T-cell (primary cell): ENCODE data around the gene FHIT. TPM values are rescaled to one million over a fixed set of nuclear protein-coding genes. Genes with fewer than 3 reads are reported as not detected.

Source experiments
- ATAC-seq, 4 experiments: fragments of 200-7000 bp in 3 of 4; fragments of 150-1000 bp in 1 of 4; cut with Tn5 transposase; replicated peaks in 1 of 4; 1 replicate in 3 of 4; 2 replicates in 1 of 4; pipeline ENCODE4 v1.10.0; 2021; ENCODE audit warnings: moderate library complexity in 3 of 4, mild to moderate bottlenecking in 2 of 4, moderate number of reproducible peaks in 1 of 4
- CTCF ChIA-PET, 2 donors: fragments of 300-600 bp; sonication (Branson Sonifier 250); formaldehyde crosslinking; loops; one replicate each; lab custom pipeline; 2022; ENCODE audit warnings: antibody characterized with exemption in 2 of 2; lab: Charles Lee
- POLR2A ChIA-PET, 2 donors: fragments of 300-600 bp; sonication (Branson Sonifier 250); formaldehyde crosslinking; loops; one replicate each; lab custom pipeline; 2022; ENCODE audit warnings: antibody characterized with exemption in 2 of 2; lab: Charles Lee
- DNase-seq, 35 experiments: peaks; one replicate each; pipeline versions ENCODE4 v3.0.0 to v3.0.0-alpha.2; 2013 to 2023
- H3K27ac ChIP-seq: one replicate; pipeline ENCODE4 v1.5.1; 2013; ENCODE audit warnings: low read length
- H3K27me3 ChIP-seq, 2 experiments: replicated peaks in 1 of 2; 1 replicate in 1 of 2; 2 replicates in 1 of 2; pipeline versions ENCODE4 v1.6.1 to v1.7.0; 2013; ENCODE audit warnings: low read length in 1 of 2, mixed read lengths in 1 of 2; ENCODE audit not compliant: control insufficient read depth in 2 of 2, insufficient read depth in 2 of 2; ENCODE audit errors: extremely low read depth in 1 of 2
- H3K36me3 ChIP-seq, 2 donors: 1 replicate in 1 of 2; 2 replicates in 1 of 2; pipeline versions ENCODE4 v1.6.1 to v1.7.0; 2013; ENCODE audit warnings: low read length in 1 of 2; ENCODE audit not compliant: control insufficient read depth in 2 of 2, insufficient read depth in 1 of 2; ENCODE audit errors: extremely low read depth in 1 of 2
- H3K4me1 ChIP-seq, 2 experiments: 1 replicate in 1 of 2; 2 replicates in 1 of 2; pipeline versions ENCODE4 v1.6.1 to v1.7.0; 2013; ENCODE audit warnings: low read length in 2 of 2, mixed read lengths in 1 of 2; ENCODE audit not compliant: insufficient read depth in 2 of 2, control insufficient read depth in 1 of 2; ENCODE audit errors: extremely low read depth in 1 of 2
- H3K4me3 ChIP-seq, 2 donors: 1 replicate in 1 of 2; 2 replicates in 1 of 2; pipeline versions ENCODE4 v1.5.1 to v1.7.0; 2013; ENCODE audit warnings: mild to moderate bottlenecking in 2 of 2, low read length in 1 of 2, moderate library complexity in 1 of 2; ENCODE audit not compliant: control insufficient read depth in 1 of 2; ENCODE audit errors: extremely low read depth in 1 of 2
- H3K9me3 ChIP-seq: 2 replicates; pipeline ENCODE4 v1.7.0; 2013
- H3K27ac Mint-ChIP-seq, 2 donors: one replicate each; pipeline ENCODE4 v1.8.0; 2020 to 2021; ENCODE audit warnings: mild to moderate bottlenecking in 2 of 2, mixed read lengths in 2 of 2
- H3K27me3 Mint-ChIP-seq, 2 donors: one replicate each; pipeline ENCODE4 v1.8.0; 2021 to 2022; ENCODE audit warnings: mixed read lengths in 2 of 2
- H3K36me3 Mint-ChIP-seq: one replicate; pipeline ENCODE4 v1.8.0; 2021; ENCODE audit warnings: mixed read lengths
- H3K4me1 Mint-ChIP-seq, 3 donors: one replicate each; pipeline ENCODE4 v1.8.0; 2020 to 2022; ENCODE audit warnings: mixed read lengths in 3 of 3, mild to moderate bottlenecking in 1 of 3
- H3K4me3 Mint-ChIP-seq, 3 donors: one replicate each; pipeline ENCODE4 v1.8.0; 2020 to 2022; ENCODE audit warnings: mild to moderate bottlenecking in 3 of 3, mixed read lengths in 3 of 3, moderate library complexity in 3 of 3
- H3K9me3 Mint-ChIP-seq, 3 donors: one replicate each; pipeline ENCODE4 v1.8.0; 2020 to 2022; ENCODE audit warnings: mixed read lengths in 3 of 3
- WGBS: methylation state at CpG from one replicate; pipeline ENCODE4 v1.1.5; 2013; ENCODE audit warnings: missing lambda C conversion rate; ENCODE audit not compliant: insufficient coverage; 5-methylcytosine and 5-hydroxymethylcytosine counted together
- total RNA-seq, 35 experiments: library from RNA in 6 of 35; stranded (reverse) in 6 of 35; fragments of 120-200 nt in 1 of 35; gene quantifications; one replicate each; pipeline versions ENCODE4 v1.2.1 to v1.2.4 and lab custom pipeline; 2013 to 2026

The FHIT gene
- total RNA-seq, 5 donors from 2014 or later (not counting 1 experiment from before 2014, with no cell fraction given): 33.1 to 197 (median 78.3) TPM

GRCh38 chr3:60573494-60573893, 677.8 kb downstream of the FHIT start:
- ChIA-PET CTCF (interaction anchor here in 1 of 2 donors (0.6 kb wide), 1 partner anchor 949 kb away, joined by 3 read pairs; no protein-coding TSS in a partner anchor), POLR2A (interaction anchor here in 1 of 2 donors (0.5 to 0.6 kb wide), 2 partner anchors 1333 to 1359 kb away, joined by 3 to 4 read pairs; no protein-coding TSS in a partner anchor)
- Mint-ChIP-seq H3K9me3 (no peaks in the 10 kb centered on the region), H3K4me1 (no peaks in the 10 kb centered on the region), H3K27me3 (peaks cover 4 to 8% of the 10 kb centered on the region in 2 donors), H3K4me3 (no peak overlapping the region), H3K27ac (no peak overlapping the region), H3K36me3 (no peaks in the 10 kb centered on the region)
- Histone ChIP-seq H3K36me3 (no peaks in the 10 kb centered on the region), H3K9me3 (no peaks in the 10 kb centered on the region), H3K27ac (no peak overlapping the region), H3K27me3 (no peaks in the 10 kb centered on the region), H3K4me1 (no peaks in the 10 kb centered on the region), H3K4me3 (no peak overlapping the region)
- ATAC-seq (no peak), DNase-seq (no peak)
- WGBS: no CpG with 5 or more reads among the region's 9 CpGs

GRCh38 chr3:60571511-60571910, 679.7 kb downstream of the FHIT start:
- no peak overlapping the region for H3K4me3 Mint-ChIP-seq
- H3K9me3 ChIP-seq: no peaks in the 10 kb centered on the region
- H3K27me3 ChIP-seq: no peaks in the 10 kb centered on the region
- H3K27ac ChIP-seq: no peak overlapping the region
- no peak overlapping the region for H3K4me3 ChIP-seq
- H3K4me1 Mint-ChIP-seq: no peaks in the 10 kb centered on the region
- no peaks in the 10 kb centered on the region for H3K36me3 ChIP-seq
- H3K9me3 Mint-ChIP-seq: peaks cover 0 to 3% (median 0%) of the 10 kb centered on the region in 3 donors
- no CpG with 5 or more reads among the region's 2 CpGs for WGBS
- ChIA-PET POLR2A (no interaction called here), CTCF (no interaction called here)
- no peaks in the 10 kb centered on the region for H3K4me1 ChIP-seq
- no peaks in the 10 kb centered on the region for H3K36me3 Mint-ChIP-seq
- ATAC-seq: no peak
- H3K27ac Mint-ChIP-seq: no peak overlapping the region
- peaks cover 4 to 8% of the 10 kb centered on the region in 2 donors for H3K27me3 Mint-ChIP-seq
- no peak for DNase-seq

- no peaks in the 10 kb centered on the region for H3K27me3 ChIP-seq
- WGBS: no CpG with 5 or more reads among the region's 3 CpGs
- H3K27ac Mint-ChIP-seq: no peak overlapping the region
Measured at GRCh38 chr3:60557122-60557521, 694.1 kb downstream of the FHIT start.

GRCh38 chr3:60555686-60556354, 695.4 kb downstream of the FHIT start:
- Histone ChIP-seq H3K36me3 (no peaks in the 10 kb centered on the region), H3K4me3 (no peak overlapping the region), H3K27ac (no peak overlapping the region), H3K27me3 (no peaks in the 10 kb centered on the region), H3K4me1 (no peaks in the 10 kb centered on the region), H3K9me3 (no peaks in the 10 kb centered on the region)
- 80% methylated on average over 1 of the region's 4 CpGs for WGBS
- Mint-ChIP-seq H3K36me3 (no peaks in the 10 kb centered on the region), H3K4me1 (peaks cover 0 to 7% (median 2%) of the 10 kb centered on the region in 3 donors), H3K9me3 (no peaks in the 10 kb centered on the region), H3K27me3 (no peaks in the 10 kb centered on the region), H3K4me3 (no peak overlapping the region), H3K27ac (no peak overlapping the region)
- DNase-seq (no peak), ATAC-seq (no peak)
- CTCF ChIA-PET: no interaction called here
- POLR2A ChIA-PET: no interaction called here

More at GRCh38 chr3:60557122-60557521, 694.1 kb downstream of the FHIT start:
- no peak for ATAC-seq
- H3K27me3 Mint-ChIP-seq: no peaks in the 10 kb centered on the region
- DNase-seq: no peak
- Histone ChIP-seq H3K27ac (no peak overlapping the region), H3K9me3 (no peaks in the 10 kb centered on the region), H3K4me1 (no peaks in the 10 kb centered on the region), H3K4me3 (no peak overlapping the region), H3K36me3 (no peaks in the 10 kb centered on the region)
- no peaks in the 10 kb centered on the region for H3K36me3 Mint-ChIP-seq
- no peak overlapping the region for H3K4me3 Mint-ChIP-seq
- ChIA-PET CTCF (no interaction called here), POLR2A (no interaction called here)
- no peaks in the 10 kb centered on the region for H3K4me1 Mint-ChIP-seq
- H3K9me3 Mint-ChIP-seq: no peaks in the 10 kb centered on the region

- Mint-ChIP-seq H3K27ac (no peak overlapping the region), H3K9me3 (no peaks in the 10 kb centered on the region), H3K4me3 (no peak overlapping the region), H3K4me1 (peaks cover 0 to 9% (median 3%) of the 10 kb centered on the region in 3 donors), H3K27me3 (no peaks in the 10 kb centered on the region), H3K36me3 (no peaks in the 10 kb centered on the region)
- Histone ChIP-seq H3K9me3 (no peaks in the 10 kb centered on the region), H3K27me3 (no peaks in the 10 kb centered on the region), H3K4me1 (no peaks in the 10 kb centered on the region), H3K27ac (no peak overlapping the region), H3K4me3 (no peak overlapping the region), H3K36me3 (no peaks in the 10 kb centered on the region)
- DNase-seq: no peak
- POLR2A ChIA-PET: no interaction called here
- no CpG with 5 or more reads among the region's 3 CpGs for WGBS
- CTCF ChIA-PET: no interaction called here
- no peak for ATAC-seq
Measured at GRCh38 chr3:60553144-60553543, 698.1 kb downstream of the FHIT start.

GRCh38 chr3:60552581-60552980, 698.7 kb downstream of the FHIT start:
- no peak overlapping the region for H3K27ac Mint-ChIP-seq
- no peaks in the 10 kb centered on the region for H3K36me3 Mint-ChIP-seq
- H3K36me3 ChIP-seq: no peaks in the 10 kb centered on the region
- no peaks in the 10 kb centered on the region for H3K9me3 Mint-ChIP-seq
- no peaks in the 10 kb centered on the region for H3K4me1 ChIP-seq
- H3K27me3 Mint-ChIP-seq: no peaks in the 10 kb centered on the region
- no CpG with 5 or more reads among the region's 2 CpGs for WGBS
- no peak overlapping the region for H3K4me3 ChIP-seq
- POLR2A ChIA-PET: no interaction called here
- peaks cover 0 to 9% (median 3%) of the 10 kb centered on the region in 3 donors for H3K4me1 Mint-ChIP-seq
- H3K27me3 ChIP-seq: no peaks in the 10 kb centered on the region
- no peak overlapping the region for H3K4me3 Mint-ChIP-seq
- CTCF ChIA-PET: no interaction called here
- DNase-seq (no peak), ATAC-seq (no peak)
- H3K9me3 ChIP-seq: no peaks in the 10 kb centered on the region
- H3K27ac ChIP-seq: no peak overlapping the region
